Measurements from ENCODE around the gene DPEP2. TPM values are rescaled to one million over a fixed set of nuclear protein-coding genes. Genes with fewer than 3 reads are reported as not detected.
"Not testable (repeated sequence)": the region's sequence is repeated elsewhere in the genome, so short reads cannot be mapped to it uniquely, and the experiment has no call there.

DPEP2 gene
- total and polyA plus RNA-seq, 2 experiments from 2014 or later = not detected

DNA sequence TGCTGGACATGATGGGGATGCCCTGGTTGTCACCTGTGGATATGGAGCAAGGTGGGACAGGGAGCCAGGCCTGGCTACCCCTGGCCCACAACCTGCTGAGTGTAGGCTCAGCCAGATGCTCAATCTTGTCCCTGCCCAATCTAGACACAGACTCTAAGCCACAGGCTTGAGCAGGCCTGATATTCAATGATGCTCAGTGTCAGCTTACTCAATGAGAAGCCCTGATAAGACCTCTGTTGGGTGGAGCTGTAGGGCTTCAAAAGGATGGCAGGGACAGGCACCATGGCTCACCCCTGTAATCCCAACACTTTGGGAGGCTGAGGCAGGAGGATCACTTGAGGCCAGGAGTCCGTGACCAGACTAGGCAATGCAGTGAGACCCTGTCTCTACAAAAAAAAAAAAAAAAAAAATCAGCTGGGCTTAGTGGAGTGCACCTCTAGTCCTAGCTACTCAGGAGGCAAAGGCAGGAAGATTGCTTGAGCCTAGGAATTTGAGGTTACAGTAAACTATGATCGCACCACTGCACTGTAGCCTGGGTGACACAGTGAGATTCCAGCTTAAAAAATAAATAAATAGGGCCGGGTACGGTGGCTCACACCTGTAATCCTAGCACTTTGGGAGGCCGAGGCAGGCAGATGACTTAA lies 58.7 kb downstream of the DPEP2 start:
- Mint-ChIP-seq H3K9me3 (0 out of 3 replicates have a peak, but pooled peaks cover 3% of the 10 kb centered on the region), H3K27ac (no peak overlapping the region), H3K27me3 (ENCODE audit: insufficient read depth, low read depth, poor library complexity) (peaks cover 22% of the 10 kb centered on the region), H3K4me1 (peaks cover 12% of the 10 kb centered on the region), H3K4me3 (no peak overlapping the region), H3K36me3 (ENCODE audit: low read depth) (peaks cover 21% of the 10 kb centered on the region; the same call in 2 of the 3 replicates)
- Histone ChIP-seq H3K4me1 (ENCODE audit: insufficient read depth) (no peaks in the 10 kb centered on the region), H3K79me2 (replicated peaks; ENCODE audit: insufficient read depth) (no peaks in the 10 kb centered on the region; the same call in 1 of the 2 replicates), H3K36me3 (ENCODE audit: insufficient read depth) (peaks cover 3% of the 10 kb centered on the region; the same call in 1 of the 2 replicates), H3K27ac (ENCODE audit: low read depth) (no peak overlapping the region), H3K27me3 (ENCODE audit: insufficient read depth) (no peaks in the 10 kb centered on the region), H3K9me2 (ENCODE audit: insufficient read depth) (no peaks in the 10 kb centered on the region), H3F3A (replicated peaks; ENCODE audit: low read depth) (peaks cover 14% of the 10 kb centered on the region), H2AFZ (no peak overlapping the region), H4K20me1 (replicated peaks; ENCODE audit: insufficient read depth) (peaks cover 14% of the 10 kb centered on the region), H3K4me3 (no peak overlapping the region), H3K4me2 (no peak overlapping the region)
- TF ChIP-seq POLR2AphosphoS5 (IDR thresholded peaks at IDR 0.05; ENCODE audit: low read depth) = peak; percentile 32; the same call in 1 of the 2 replicates
- no peak for TF ChIP-seq CREB1 (CRISPR knock-in tag; IDR thresholded peaks at IDR 0.05; ENCODE audit: low read depth)
- DNase-seq (ENCODE audit: low spot score) = no peak
- ATAC-seq = no peak

GRCh38 chr16:67939507-67940445 lies 59.5 kb downstream of the DPEP2 start:
- H3K4me1 Mint-ChIP-seq = peaks cover 16% of the 10 kb centered on the region
- H3F3A ChIP-seq (replicated peaks; ENCODE audit: low read depth) = peaks cover 20% of the 10 kb centered on the region
- DNase-seq (ENCODE audit: low spot score) (no peak), ATAC-seq (no peak)
- no peaks in the 10 kb centered on the region for H3K4me1 ChIP-seq (ENCODE audit: insufficient read depth)
- H3K9me3 Mint-ChIP-seq = 0 out of 3 replicates have a peak, but pooled peaks cover 3% of the 10 kb centered on the region
- H2AFZ ChIP-seq = no peak overlapping the region
- no peak overlapping the region for H3K27ac ChIP-seq (ENCODE audit: low read depth)
- no peaks in the 10 kb centered on the region for H3K9me2 ChIP-seq (ENCODE audit: insufficient read depth)
- peaks cover 13% of the 10 kb centered on the region; the same call in 2 of the 3 replicates for H3K36me3 Mint-ChIP-seq (ENCODE audit: low read depth)
- TF ChIP-seq POLR2AphosphoS5 (IDR thresholded peaks at IDR 0.05; ENCODE audit: low read depth) (peak; percentile 44; the same call in 1 of the 2 replicates), ZNF114 (CRISPR knock-in tag; IDR thresholded peaks at IDR 0.05) (no peak), ZNF331 (CRISPR knock-in tag; IDR thresholded peaks at IDR 0.05; ENCODE audit: low read depth) (no peak)
- H4K20me1 ChIP-seq (replicated peaks; ENCODE audit: insufficient read depth) = peaks cover 14% of the 10 kb centered on the region
- no peak overlapping the region for H3K4me2 ChIP-seq
- H3K27me3 ChIP-seq (ENCODE audit: insufficient read depth) = no peaks in the 10 kb centered on the region
- no peak overlapping the region for H3K27ac Mint-ChIP-seq
- H3K4me3 ChIP-seq = no peak overlapping the region
- peaks cover 27% of the 10 kb centered on the region for H3K27me3 Mint-ChIP-seq (ENCODE audit: insufficient read depth, low read depth, poor library complexity)
- H3K36me3 ChIP-seq (ENCODE audit: insufficient read depth) = peaks cover 3% of the 10 kb centered on the region; the same call in 1 of the 2 replicates
- no peak overlapping the region for H3K4me3 Mint-ChIP-seq
- H3K79me2 ChIP-seq (replicated peaks; ENCODE audit: insufficient read depth) = no peaks in the 10 kb centered on the region; the same call in 1 of the 2 replicates

DNA sequence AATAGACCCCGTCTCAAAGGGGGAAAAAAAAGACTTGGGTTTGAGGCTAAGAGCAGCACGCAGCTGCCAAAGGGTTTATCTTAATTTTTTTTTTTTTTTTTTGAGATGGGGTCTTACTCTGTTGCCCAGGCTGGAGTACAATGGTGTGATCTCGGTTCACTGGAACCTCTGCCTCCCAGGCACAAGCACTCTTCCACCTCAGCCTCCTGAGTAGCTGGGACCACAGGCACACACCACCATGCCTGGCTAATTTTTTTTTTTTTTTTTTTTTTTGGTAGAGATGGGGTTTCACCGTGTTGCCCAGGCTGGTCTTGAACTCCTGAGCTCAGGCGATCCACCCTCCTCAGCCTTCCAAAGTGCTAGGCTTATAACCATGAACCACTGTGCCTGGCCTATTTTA lies 61.6 kb downstream of the DPEP2 start:
- DNase-seq (ENCODE audit: low spot score); H3K27ac Mint-ChIP-seq; H3K27me3 ChIP-seq (ENCODE audit: insufficient read depth); H2AFZ ChIP-seq; H3K4me3 ChIP-seq; H3K4me1 ChIP-seq (ENCODE audit: insufficient read depth); H3K27ac ChIP-seq (ENCODE audit: low read depth); ATAC-seq; H3K4me2 ChIP-seq; H3K9me2 ChIP-seq (ENCODE audit: insufficient read depth); H3K79me2 ChIP-seq (replicated peaks; ENCODE audit: insufficient read depth); H3K36me3 ChIP-seq (ENCODE audit: insufficient read depth); H3K9me3 Mint-ChIP-seq: not testable (repeated sequence)
- Histone ChIP-seq H4K20me1 (replicated peaks; ENCODE audit: insufficient read depth) (peaks cover 17% of the 10 kb centered on the region), H3F3A (replicated peaks; ENCODE audit: low read depth) (peaks cover 21% of the 10 kb centered on the region)
- Mint-ChIP-seq H3K36me3 (ENCODE audit: low read depth) (peaks cover 17% of the 10 kb centered on the region; the same call in 2 of the 3 replicates), H3K27me3 (ENCODE audit: insufficient read depth, low read depth, poor library complexity) (peaks cover 39% of the 10 kb centered on the region), H3K4me3 (peak overlapping the region; percentile 100; the same call in 1 of the 3 replicates), H3K4me1 (peaks cover 25% of the 10 kb centered on the region)

Small RNAs within 50 kb of the gene (small RNA-seq; reads per million reads assigned to genes)
- not detected for gene RNU6-359P (ENCODE audit: low replicate concordance)

Other genes with a start within 250 kb of the DPEP2 start
- 9.0 and 9.2 TPM in 2 replicates for gene RANBP10, start 192.9 kb downstream of the DPEP2 start, total RNA-seq (2014; rRNA removed; shearing (Covaris generic))
- gene RANBP10, start 192.9 kb downstream of the DPEP2 start, polyA plus RNA-seq (2016; fragmentation: Nextera tagmentation; extraction: Ambion mirVana) = 13.6 and 18.0 TPM in 2 replicates
- 2.4 TPM in 1 of 2 replicates, not detected in the other for gene TSNAXIP1, start 192.6 kb downstream of the DPEP2 start, total RNA-seq (2014; rRNA removed; shearing (Covaris generic))
- gene TSNAXIP1, start 192.6 kb downstream of the DPEP2 start, polyA plus RNA-seq (2016; fragmentation: Nextera tagmentation; extraction: Ambion mirVana) = 0.97 and 1.4 TPM in 2 replicates
- 102 and 115 TPM in 2 replicates for gene THAP11, start 157.2 kb downstream of the DPEP2 start, total RNA-seq (2014; rRNA removed; shearing (Covaris generic))
- 37.3 and 39.5 TPM in 2 replicates for gene THAP11, start 157.2 kb downstream of the DPEP2 start, polyA plus RNA-seq (2016; fragmentation: Nextera tagmentation; extraction: Ambion mirVana)
- 158 and 321 TPM in 2 replicates for gene NUTF2, start 152.6 kb downstream of the DPEP2 start, total RNA-seq (2014; rRNA removed; shearing (Covaris generic))
- 373 and 391 TPM in 2 replicates for gene NUTF2, start 152.6 kb downstream of the DPEP2 start, polyA plus RNA-seq (2016; fragmentation: Nextera tagmentation; extraction: Ambion mirVana)
- 31.8 and 55.4 TPM in 2 replicates for gene CENPT, start 151.8 kb downstream of the DPEP2 start, total RNA-seq (2014; rRNA removed; shearing (Covaris generic))
- gene CENPT, start 151.8 kb downstream of the DPEP2 start, polyA plus RNA-seq (2016; fragmentation: Nextera tagmentation; extraction: Ambion mirVana) = 59.2 and 63.8 TPM in 2 replicates
- 74.2 and 98.5 TPM in 2 replicates for gene EDC4, start 126.4 kb downstream of the DPEP2 start, total RNA-seq (2014; rRNA removed; shearing (Covaris generic))
- gene EDC4, start 126.4 kb downstream of the DPEP2 start, polyA plus RNA-seq (2016; fragmentation: Nextera tagmentation; extraction: Ambion mirVana) = 34.8 and 39.6 TPM in 2 replicates
- gene NRN1L, start 114.6 kb downstream of the DPEP2 start, total RNA-seq (2014; rRNA removed; shearing (Covaris generic)) = 13.8 and 14.0 TPM in 2 replicates
- 26.1 and 33.8 TPM in 2 replicates for gene NRN1L, start 114.6 kb downstream of the DPEP2 start, polyA plus RNA-seq (2016; fragmentation: Nextera tagmentation; extraction: Ambion mirVana)
- gene PSKH1, start 106.2 kb downstream of the DPEP2 start, total RNA-seq (2014; rRNA removed; shearing (Covaris generic)) = 22.1 and 23.9 TPM in 2 replicates
- 8.3 and 14.3 TPM in 2 replicates for gene PSKH1, start 106.2 kb downstream of the DPEP2 start, polyA plus RNA-seq (2016; fragmentation: Nextera tagmentation; extraction: Ambion mirVana)
- gene CTRL, start 67.6 kb downstream of the DPEP2 start, total RNA-seq (2014; rRNA removed; shearing (Covaris generic)) = 1.6 and 8.0 TPM in 2 replicates
- gene CTRL, start 67.6 kb downstream of the DPEP2 start, polyA plus RNA-seq (2016; fragmentation: Nextera tagmentation; extraction: Ambion mirVana) = 12.8 and 13.0 TPM in 2 replicates
- 27.5 and 35.0 TPM in 2 replicates for gene PSMB10, start 62.6 kb downstream of the DPEP2 start, total RNA-seq (2014; rRNA removed; shearing (Covaris generic))
- gene PSMB10, start 62.6 kb downstream of the DPEP2 start, polyA plus RNA-seq (2016; fragmentation: Nextera tagmentation; extraction: Ambion mirVana) = 114 and 129 TPM in 2 replicates
- 17.6 and 18.9 TPM in 2 replicates for gene LCAT, start 55.4 kb downstream of the DPEP2 start, total RNA-seq (2014; rRNA removed; shearing (Covaris generic))
- 12.4 and 13.7 TPM in 2 replicates for gene LCAT, start 55.4 kb downstream of the DPEP2 start, polyA plus RNA-seq (2016; fragmentation: Nextera tagmentation; extraction: Ambion mirVana)
- 53.0 and 56.7 TPM in 2 replicates for gene SLC12A4, start 30.8 kb downstream of the DPEP2 start, total RNA-seq (2014; rRNA removed; shearing (Covaris generic))
- gene SLC12A4, start 30.8 kb downstream of the DPEP2 start, polyA plus RNA-seq (2016; fragmentation: Nextera tagmentation; extraction: Ambion mirVana) = 17.6 and 19.9 TPM in 2 replicates
- 7.9 and 18.4 TPM in 2 replicates for gene DPEP3, start 19.0 kb downstream of the DPEP2 start, total RNA-seq (2014; rRNA removed; shearing (Covaris generic))
- 8.8 and 11.1 TPM in 2 replicates for gene DPEP3, start 19.0 kb downstream of the DPEP2 start, polyA plus RNA-seq (2016; fragmentation: Nextera tagmentation; extraction: Ambion mirVana)
- gene DPEP2NB, start 16.4 kb upstream of the DPEP2 start, total RNA-seq (2014; rRNA removed; shearing (Covaris generic)) = not detected in 2 replicates
- gene DPEP2NB, start 16.4 kb upstream of the DPEP2 start, polyA plus RNA-seq (2016; fragmentation: Nextera tagmentation; extraction: Ambion mirVana) = 0.19 TPM in 1 of 2 replicates, not detected in the other
- gene DDX28, start 23.7 kb upstream of the DPEP2 start, total RNA-seq (2014; rRNA removed; shearing (Covaris generic)) = 18.0 and 23.8 TPM in 2 replicates
- gene DDX28, start 23.7 kb upstream of the DPEP2 start, polyA plus RNA-seq (2016; fragmentation: Nextera tagmentation; extraction: Ambion mirVana) = 11.9 and 12.2 TPM in 2 replicates
- 22.4 and 26.4 TPM in 2 replicates for gene DUS2, start 23.8 kb upstream of the DPEP2 start, total RNA-seq (2014; rRNA removed; shearing (Covaris generic))
- gene DUS2, start 23.8 kb upstream of the DPEP2 start, polyA plus RNA-seq (2016; fragmentation: Nextera tagmentation; extraction: Ambion mirVana) = 12.8 and 13.3 TPM in 2 replicates
- 34.5 and 40.9 TPM in 2 replicates for gene NFATC3, start 85.9 kb upstream of the DPEP2 start, total RNA-seq (2014; rRNA removed; shearing (Covaris generic))
- gene NFATC3, start 85.9 kb upstream of the DPEP2 start, polyA plus RNA-seq (2016; fragmentation: Nextera tagmentation; extraction: Ambion mirVana) = 9.2 and 9.3 TPM in 2 replicates
- gene ESRP2, start 236.6 kb upstream of the DPEP2 start, total RNA-seq (2014; rRNA removed; shearing (Covaris generic)) = 42.7 and 44.0 TPM in 2 replicates
- 16.2 TPM in 2 replicates for gene ESRP2, start 236.6 kb upstream of the DPEP2 start, polyA plus RNA-seq (2016; fragmentation: Nextera tagmentation; extraction: Ambion mirVana)
- 14.8 and 14.9 TPM in 2 replicates for gene PLA2G15, start 245.9 kb upstream of the DPEP2 start, total RNA-seq (2014; rRNA removed; shearing (Covaris generic))
- gene PLA2G15, start 245.9 kb upstream of the DPEP2 start, polyA plus RNA-seq (2016; fragmentation: Nextera tagmentation; extraction: Ambion mirVana) = 3.1 TPM in 2 replicates

Measured in GM23338 (cell line).